Colon (tissue), 2 donors: ENCODE results near the gene AQP9.
"Not testable (repeated sequence)": the region's sequence is repeated elsewhere in the genome, so short reads cannot be mapped to it uniquely, and the experiment has no call there.

Experiments
- FAIRE-seq: peaks from 2 replicates; lab custom pipeline; 2012; peaks lifted over from hg19 to GRCh38; lab: Jason Lieb, UNC
- donor health status: control.
- donor health status: control.

Gene AQP9

DNA sequence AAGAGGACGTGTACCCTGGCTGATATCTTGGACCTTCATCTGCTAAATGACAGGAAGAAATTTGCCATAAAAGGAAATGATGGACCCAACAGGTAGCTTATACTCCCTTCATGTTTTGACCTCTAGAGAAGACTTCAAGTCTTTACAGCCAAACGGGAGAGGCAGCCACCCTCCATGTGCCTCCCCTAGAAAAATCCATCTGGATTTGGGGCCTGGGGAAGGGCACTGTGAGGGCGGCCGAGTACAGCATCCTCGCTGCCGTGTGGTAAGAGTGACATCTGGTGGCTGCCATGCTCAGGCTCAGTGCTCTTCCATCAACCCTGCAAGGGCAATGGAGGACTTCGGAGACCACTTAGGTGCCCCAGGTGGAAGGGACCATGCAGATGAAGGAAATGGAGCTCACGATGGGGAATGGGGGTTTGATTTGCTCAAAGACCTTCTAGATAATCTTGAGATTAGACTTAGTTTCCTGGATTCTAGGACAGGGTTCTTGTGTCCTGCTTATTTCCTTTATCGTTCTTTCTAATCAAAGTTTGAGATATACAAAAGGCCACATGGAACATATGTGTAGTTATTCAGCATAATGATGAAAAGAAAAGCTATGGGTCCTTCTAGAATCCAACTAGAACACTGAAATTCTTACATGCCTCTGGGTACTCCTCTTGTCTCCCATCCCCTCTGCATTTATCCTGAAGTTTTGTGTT lies 44.4 kb downstream of the AQP9 start:
- no peak for FAIRE-seq

DNA sequence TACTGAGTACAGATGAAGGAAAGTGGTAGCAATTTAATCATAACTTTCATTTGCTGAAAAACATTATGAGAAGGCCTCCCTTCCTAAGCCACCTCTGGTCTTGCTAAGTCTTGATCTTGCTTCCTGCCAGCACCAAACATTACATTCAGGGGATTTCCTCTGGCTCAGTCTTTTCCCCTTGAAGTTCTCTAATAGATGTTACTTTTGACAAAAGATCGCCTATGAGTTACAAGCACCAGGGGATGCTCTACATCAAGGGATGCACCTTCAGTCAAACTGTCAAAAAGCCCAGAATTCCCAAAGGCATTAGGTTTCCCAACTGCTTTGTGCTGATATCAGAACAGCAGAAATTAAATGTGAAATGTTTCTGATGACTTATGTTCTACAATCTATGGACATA lies 47.3 kb downstream of the AQP9 start:
- no peak for FAIRE-seq

DNA sequence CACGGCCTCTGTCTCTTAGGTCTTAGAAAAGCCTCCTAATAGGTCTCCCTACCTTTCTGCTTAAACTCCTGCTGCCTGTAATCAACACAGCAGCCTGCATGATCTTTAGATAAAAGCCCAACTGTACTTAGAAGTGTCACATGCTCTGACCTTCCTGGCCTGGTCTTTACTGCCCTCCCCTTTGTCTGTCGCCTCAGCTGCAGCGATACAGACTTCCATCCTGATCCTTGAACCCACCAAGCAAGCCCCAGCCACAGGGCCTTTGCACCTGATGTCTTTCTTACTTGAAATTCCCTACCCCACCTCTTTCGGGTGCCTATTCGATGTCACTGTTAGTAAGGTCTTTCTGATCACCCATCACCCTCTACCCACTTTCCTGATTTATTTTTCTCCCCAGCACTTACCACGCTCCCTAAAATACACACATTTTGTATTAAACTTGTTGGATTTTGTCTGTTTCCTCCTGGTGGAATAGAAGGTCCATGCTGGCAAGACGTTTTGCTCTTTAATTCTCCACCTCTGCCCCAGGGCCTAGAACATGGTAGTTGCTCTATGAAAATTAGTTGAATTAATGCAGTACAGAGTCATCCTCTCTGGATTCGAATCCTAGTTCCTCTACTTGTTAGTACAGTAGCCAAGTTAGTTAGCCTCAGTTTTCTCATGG lies 51.1 kb downstream of the AQP9 start:
- FAIRE-seq, result no peak

DNA sequence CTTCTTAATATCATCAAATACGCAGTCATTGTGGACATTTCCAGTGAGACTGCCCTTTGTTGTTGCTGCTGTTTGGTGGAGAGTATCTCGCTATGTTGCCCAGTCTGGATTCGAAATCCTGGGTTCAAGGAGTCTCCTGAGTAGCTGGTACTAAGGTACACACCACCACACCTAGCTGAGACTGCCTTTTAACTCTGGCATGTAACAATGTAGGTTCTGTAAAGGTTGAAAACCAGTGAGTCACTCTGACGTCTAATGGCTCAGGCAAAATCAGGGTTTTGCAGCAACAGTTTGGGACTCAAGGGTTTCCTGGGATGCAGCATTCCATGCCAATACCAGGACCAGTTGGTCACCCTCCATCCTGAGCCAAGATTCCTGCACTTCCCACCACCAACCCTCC lies 52.2 kb downstream of the AQP9 start:
- no peak for FAIRE-seq

DNA sequence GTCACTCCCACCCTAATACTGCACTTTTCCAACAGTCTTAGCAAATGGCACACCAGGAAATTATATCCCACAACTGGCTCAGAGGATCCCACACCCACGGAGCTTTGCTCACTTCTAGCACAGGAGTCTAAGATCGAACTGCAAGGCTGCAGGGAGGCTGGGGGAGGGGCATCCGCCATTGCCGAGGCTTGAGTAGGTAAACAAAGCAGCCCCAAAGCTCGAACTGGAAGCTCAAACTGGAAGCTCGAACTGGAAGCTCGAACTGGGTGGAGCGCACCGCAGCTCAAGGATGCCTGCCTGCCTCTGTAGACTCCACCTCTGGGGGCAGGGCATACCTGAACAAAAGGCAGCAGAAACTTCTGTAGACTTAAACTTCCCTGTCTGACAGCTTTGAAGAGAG lies 55.5 kb downstream of the AQP9 start:
- not testable (repeated sequence) for FAIRE-seq

DNA sequence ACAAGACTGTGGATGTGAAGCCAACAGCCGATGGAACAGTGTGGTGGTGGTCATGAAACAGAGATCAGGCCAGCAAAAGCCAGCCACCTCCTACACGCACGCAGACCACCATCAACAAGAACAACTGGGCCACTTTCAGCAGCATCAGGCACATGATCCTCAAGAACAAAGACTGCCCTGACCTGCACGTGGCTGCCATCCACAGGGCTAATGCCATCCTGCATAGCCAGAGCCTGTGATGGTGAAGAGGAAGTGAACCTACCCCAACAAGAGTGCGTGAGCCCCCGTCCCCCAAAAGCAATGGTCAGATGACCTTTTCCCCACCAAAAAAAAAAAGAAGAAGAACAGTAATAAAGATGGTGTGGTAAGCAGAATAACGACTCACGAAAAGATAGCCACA lies 62.6 kb downstream of the AQP9 start:
- no peak for FAIRE-seq

DNA sequence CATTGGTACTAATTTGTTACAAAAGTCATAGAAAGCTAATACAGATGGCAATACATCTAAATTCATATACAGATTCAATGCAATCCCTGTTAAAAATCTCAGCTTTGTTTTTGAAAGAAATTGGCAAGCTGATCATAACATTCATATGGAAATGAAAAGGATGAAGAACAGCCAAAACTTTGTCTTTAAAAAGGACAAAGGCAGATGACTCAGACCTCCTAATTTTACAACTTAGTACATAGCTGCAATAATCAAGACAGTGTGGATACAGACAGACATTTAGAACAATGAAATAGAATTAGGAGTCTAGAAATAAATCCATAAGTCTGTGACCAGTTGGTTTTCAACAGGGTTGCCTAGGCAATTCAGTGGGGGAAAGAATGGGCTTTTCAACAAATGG lies 63.3 kb downstream of the AQP9 start:
- FAIRE-seq, result no peak

DNA sequence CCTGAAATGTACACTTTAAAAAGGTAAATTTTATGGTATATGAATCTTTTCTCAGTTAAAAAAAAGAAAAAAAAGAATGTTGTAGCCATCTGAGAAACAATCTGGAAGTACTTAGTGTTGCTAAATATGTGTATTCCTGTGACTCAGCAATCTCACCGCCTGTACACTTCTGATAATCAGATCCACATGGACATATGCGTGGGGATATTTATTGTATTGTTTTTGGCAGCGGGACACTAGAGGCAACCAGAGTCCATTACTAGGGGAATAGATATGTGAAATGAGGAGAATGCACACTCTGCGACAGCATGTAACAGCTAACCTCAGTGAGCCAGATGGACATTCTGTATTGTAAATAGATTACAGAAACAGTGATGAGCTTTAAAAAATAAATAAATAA lies 65.4 kb downstream of the AQP9 start:
- FAIRE-seq, result no peak

DNA sequence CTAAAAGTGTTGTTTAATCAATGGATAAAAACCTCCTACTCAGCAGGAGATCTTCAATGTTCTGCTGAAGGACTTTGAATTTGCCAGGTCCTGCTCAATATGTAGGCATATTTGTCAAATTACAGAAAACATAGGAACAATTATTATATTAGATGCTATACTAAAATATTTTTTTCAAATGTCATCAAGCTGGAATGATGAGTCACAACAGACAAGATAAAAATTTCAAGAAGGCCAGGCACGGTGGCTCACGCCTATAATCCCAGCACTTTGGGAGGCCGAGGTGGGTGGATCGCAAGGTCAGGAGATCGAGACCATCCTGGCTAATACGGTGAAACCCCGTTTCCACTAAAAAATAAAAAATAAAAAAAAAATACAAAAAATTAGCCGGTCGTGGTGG lies 68.0 kb downstream of the AQP9 start:
- FAIRE-seq, result no peak

DNA sequence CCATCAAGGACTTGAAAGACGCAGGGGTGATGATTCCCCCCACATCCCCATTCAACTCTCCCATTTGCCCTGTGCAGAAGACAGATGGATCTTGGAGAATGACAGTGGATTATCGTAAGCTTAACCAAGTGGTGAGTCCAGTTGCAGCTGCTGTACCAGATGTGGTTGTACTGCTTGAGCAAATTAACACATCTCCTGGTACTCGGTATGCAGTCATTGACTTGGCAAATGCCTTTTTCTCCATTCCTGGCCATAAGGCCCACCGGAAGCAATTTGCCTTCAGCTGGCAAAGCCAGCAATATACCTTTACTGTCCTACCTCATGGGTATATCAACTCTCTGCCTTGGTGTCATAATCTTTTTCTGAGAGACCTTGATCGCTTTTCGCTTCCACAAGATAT lies 70.0 kb downstream of the AQP9 start:
- FAIRE-seq, result not testable (repeated sequence)

DNA sequence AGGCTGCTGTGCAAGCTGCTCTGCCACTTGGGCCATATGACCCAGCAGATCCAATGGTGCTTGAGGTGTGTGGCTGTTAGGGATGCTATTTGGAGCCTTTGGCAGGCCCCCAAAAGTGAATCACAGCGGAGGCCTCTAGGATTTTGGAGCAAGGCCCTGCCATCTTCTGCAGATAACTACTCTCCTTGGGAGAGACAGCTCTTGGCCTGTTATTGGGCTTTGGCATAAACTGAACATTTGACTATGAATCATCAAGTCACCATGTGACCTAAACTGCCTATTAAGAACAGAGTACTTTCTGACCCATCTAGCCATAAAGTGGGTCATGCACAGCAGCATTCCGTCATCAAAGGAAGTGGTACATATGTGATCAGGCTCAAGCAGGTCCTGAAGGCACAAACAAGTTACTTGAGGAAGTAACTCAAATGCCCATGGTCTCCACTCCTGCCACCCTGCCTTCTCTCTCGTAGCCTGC lies 70.9 kb downstream of the AQP9 start:
- not testable (repeated sequence) for FAIRE-seq

DNA sequence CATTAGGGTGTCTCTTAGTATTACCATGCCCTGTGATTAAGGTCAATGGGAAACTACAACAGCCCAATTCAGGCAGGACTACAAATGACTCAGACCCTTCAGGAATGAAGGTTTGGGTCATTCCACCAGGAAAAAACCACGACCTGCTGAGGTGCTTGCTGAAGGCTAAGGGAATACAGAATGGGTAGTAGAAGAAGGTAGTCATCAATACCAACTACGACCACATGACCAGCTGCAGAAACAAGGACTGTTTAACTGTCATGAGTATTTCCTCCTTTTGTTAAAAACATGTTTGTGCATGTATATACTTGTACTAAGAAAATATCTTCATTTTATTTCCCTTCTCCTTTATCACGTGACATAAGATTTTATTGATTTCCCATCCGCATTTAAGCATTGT lies 71.8 kb downstream of the AQP9 start:
- FAIRE-seq, result not testable (repeated sequence)

DNA sequence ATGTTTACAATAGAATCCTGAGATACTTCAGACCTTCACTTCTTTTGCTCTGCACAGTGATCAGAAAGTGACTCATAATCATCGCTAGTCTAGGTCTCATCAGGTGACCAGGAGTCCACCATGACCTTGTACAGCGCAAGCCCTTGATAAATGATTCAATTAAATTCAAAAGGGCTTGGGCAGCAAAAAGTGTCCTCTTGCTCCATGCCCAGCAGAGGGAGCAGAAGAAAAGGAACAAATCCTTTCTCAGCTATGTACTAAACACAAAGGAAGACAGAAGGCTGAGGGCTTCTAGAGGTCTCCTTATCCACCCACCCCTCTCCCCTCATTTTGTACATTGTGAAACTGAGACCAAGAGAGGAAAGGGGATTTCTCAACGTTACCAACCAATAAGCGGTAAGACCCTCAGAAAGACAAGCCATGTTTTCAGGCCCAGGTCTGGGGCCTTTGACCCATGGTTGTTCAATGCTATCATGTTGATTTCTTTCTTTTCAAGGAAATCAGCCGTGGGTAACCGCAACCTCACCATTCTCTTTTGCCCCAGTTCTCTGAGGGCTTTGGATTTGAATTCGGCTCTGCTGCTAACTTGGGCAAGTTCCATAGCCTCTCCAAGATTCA lies 74.8 kb downstream of the AQP9 start:
- no peak for FAIRE-seq

DNA sequence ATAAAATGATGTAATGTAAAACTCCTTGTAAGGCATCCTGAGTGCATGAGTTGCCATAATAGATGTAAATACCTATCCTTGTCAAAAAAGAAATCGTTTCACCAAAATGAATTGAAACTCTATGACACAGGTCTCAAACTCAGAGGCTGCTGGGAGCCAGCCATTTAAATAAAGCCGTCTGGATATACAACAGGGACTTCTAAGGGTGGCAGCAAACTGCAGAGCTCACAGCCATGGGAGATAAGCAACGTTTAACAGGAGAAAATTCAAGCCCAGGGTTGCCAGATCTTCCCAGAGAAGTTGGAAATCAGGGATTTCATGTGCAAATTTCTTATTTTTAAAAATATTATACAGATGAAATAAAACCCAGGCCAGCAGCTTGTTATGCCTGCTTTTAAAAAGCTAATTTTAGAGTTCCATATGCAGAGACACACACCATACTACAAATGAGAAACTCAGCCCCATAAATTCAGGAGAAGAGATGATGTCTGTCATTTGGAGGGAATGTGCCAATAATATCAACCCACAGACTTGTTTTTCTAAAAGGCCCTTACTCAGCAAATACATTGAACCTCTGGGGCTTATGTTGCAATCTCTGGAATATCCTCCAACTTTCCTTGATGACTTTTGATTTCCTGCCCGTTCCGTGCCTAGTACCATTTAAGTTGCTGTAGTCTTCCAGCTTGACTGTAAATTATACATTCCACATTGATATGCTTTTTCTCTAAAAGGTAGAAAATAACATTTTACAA lies 75.6 kb downstream of the AQP9 start:
- FAIRE-seq, result no peak

DNA sequence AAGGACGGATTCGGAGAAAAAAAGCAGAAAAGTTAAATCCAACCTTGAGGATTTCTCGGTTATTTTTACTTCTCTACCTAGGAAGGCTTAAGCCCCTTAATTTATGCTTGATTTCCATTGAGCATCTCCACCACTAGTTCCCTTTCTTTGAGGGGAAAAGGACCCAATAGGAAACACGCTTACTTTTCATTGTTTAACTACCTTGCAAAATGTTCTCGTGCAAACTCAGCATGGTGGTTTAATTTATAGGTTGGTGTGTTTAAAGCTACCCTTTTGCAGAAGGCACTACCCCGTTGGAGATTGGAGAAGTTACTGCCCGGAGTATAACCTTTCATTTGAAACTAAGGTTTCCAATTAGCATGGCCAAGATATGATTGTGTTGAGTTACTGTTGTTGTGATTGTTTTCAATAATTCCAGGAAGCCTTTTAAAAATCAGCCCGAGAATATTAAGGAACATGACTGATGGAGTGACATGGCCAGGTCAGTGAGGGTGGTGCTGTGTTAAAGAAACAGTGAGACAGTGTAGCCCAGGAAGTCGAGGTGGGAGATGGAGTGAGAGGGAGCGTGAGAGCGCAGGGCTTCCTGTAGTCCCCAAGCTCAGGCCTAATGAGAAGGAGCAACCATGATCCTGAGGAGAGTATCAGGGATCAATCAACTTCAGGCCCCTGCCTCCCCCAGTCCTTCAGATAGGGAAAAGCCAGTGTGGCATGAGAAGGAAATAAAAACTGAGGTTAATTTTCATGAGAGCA lies 76.6 kb downstream of the AQP9 start:
- FAIRE-seq, result no peak

DNA sequence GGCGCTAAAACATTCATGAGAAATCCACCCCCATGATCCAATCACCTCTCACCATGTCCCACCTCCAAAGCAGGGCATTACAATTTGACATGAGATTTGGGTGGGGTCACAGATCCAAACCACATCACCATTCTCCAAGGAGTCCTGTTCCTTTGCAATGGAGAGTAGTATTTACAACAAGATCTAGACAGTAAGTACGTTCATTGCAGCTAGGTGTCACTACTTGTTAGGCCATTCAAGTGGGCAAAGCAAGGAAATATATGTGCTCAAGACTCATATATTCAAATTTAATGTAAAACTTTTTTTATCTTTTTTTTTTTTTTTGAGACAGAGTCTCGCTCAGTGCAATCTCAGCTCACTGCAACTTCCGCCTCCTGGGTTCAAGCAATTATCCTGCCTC lies 79.3 kb downstream of the AQP9 start:
- no peak for FAIRE-seq

DNA sequence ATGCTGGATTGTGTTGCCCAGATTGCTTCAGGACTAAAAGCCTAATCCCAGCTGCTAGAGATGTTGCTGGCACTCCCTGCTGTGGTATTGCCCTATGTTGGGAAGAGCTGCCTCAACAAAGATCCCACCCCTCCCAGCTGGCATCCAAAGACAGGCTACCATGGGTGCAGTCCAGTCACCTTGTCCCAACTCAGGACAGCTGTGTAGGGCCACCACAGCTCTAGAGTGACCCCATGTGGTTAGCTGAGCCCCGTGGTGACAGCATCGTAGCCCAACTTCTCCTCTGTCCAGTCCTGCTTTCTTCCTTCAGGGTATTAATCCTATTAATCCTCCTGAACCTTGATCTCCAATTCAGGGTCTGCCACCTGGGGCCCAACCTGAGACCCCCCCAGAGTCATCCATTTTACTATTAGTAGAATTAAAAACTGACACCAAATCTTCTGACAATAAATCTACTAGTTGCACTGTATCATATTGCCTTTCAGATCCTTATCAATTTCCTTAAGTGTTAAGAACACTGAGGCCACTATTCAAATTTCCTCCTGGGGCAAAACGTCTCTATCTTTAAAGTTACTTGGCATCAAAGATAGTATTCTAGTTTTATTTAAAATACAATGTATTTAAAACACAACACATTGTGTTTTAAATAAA lies 83.5 kb downstream of the AQP9 start:
- no peak for FAIRE-seq

DNA sequence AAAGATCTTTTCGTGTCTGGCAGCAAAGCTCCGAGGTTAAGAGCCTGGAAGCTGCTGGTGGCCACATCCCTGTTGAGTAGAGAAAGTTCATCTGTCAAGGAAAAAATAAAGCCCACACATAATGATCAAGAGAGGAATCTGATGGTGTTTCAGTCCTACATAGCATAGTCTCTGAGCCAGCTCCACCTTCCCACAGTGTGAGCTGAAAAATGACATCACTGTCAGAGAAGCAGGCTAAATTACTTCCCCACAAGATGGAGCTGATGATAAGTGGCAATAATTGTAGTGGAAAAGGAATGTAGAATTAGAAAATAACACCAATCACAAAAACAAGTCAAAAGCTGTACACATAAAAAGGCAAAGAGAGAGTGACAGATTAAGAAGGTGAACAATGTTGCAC lies 84.5 kb downstream of the AQP9 start:
- FAIRE-seq, result no peak

DNA sequence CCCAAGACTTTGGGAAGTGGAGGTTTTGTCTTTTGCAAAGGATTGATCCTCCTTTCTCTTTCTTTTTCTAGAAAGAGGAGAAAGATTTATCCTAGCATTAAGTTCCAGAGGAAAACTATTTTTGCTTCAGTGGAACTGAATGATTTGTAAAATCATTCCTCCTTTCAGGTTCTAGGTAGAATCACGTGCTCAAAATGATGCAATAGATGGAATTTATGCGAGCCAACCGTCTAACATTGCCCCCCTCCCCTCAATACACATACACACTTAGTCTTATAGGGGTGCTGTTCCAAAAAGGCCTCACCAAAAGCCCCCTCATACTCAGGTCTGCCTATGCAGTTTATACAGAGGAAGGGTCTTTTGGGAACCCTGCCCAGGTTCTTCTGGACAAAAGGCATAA lies 85.3 kb downstream of the AQP9 start:
- no peak for FAIRE-seq

DNA sequence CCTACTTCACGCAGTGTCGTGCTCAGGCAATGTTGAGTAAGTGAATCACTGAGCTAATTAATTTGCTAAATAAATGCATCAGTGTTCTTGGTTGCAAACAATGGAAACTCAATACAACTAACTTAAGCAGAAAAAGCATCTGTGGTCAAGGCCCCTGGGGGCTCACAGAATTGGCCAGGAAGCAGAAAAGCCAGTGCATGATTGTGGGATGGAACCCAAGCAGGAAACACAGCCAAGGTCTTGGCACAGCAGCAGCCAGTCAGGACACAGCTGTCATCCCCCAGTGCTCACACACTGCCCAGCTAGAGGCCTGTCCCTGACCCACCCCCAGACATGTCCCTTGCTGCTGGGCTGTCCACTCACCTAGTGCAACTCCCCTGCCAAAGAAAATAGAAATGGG lies 85.9 kb downstream of the AQP9 start:
- FAIRE-seq, result no peak

DNA sequence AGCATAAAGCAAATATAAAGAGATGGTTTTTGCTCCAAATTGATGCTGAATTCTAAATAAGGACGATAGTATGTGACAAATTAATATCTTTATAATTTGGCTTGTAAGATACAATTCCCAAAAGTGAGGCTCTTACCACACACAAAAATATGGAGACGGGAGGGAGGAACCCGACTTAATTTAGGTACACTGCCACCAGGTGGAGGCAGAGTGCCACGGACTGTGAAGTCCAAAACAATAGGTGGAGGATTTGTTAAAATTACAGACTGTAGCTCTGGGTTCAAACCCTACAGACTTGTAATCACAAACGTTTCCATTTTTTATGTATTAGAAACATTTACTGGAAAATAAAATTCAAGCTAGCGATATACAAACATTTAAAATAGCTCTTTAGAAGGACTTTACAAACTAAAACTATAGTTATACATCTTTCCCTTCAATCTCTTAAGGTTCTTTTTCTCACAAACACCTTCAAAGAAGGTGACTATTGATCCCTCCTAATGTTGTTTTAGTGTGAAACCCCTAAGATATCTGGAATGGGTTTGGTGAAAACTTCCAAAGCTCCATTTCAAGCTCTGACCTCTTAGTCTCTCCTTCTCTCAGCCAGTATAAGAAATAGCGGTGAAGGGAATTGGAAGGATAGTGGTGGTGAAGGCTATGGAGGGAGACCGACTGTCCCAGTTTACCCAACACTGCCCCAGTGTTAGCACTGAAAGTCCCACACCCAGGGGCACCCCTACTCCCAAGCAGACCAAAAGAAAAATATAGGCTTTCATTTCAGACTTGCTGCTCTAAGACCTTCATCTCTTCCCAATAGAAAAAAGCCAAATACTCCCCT lies 89.7 kb downstream of the AQP9 start:
- FAIRE-seq, result peak; percentile 62
